ENCODE results near the gene NRG3. TPM values are rescaled to one million over a fixed set of nuclear protein-coding genes. Genes with fewer than 3 reads are reported as not detected.

The NRG3 gene
- total RNA-seq, 2 experiments from 2014 or later: not detected

GRCh38 chr10:82551506-82551905, 676.5 kb downstream of the NRG3 start:
- H3K9me3 ChIP-seq (ENCODE audit: low read length): no peaks in the 10 kb centered on the region
- no peak overlapping the region for H3K27ac ChIP-seq (ENCODE audit: low read depth, low read length, poor library complexity, severe bottlenecking)
- no peaks in the 10 kb centered on the region for H3K79me2 ChIP-seq (ENCODE audit: insufficient read depth, low read depth, low read length)
- POLR2A ChIA-PET: no interaction called here
- H2AFZ ChIP-seq (ENCODE audit: low read length): no peak overlapping the region
- DNase-seq (ENCODE audit: low spot score): no peak
- CTCF ChIA-PET (ENCODE audit: unreplicated experiment): no interaction called here
- no TSS peak for BruUV-seq (replicated peaks)
- no peaks in the 10 kb centered on the region for H3K36me3 ChIP-seq (ENCODE audit: insufficient read depth, low read length)
- no peaks in the 10 kb centered on the region for H3K4me1 ChIP-seq (ENCODE audit: insufficient read depth, low read length, poor library complexity, severe bottlenecking)
- H3K4me3 ChIP-seq (ENCODE audit: low read depth, low read length, poor library complexity, severe bottlenecking): no peak overlapping the region
- H3K9me2 ChIP-seq (ENCODE audit: insufficient read depth, low read length): no peaks in the 10 kb centered on the region
- H3K4me2 ChIP-seq (ENCODE audit: low read length): no peak overlapping the region
- intact Hi-C loops (cut with micrococcal nuclease; ENCODE audit: unreplicated experiment): no loop called here
- no peaks in the 10 kb centered on the region for H4K20me1 ChIP-seq (ENCODE audit: insufficient read depth, low read length)
- TF ChIP-seq EZH2phosphoT487 (IDR thresholded peaks at IDR 0.05; ENCODE audit: borderline replicate concordance, low read depth, low read length): no peak
- no peak for TF ChIP-seq CTCF (conservative IDR thresholded peaks at IDR 0.05; ENCODE audit: low read length)

- no TSS peak for BruUV-seq (replicated peaks)
- H3K27ac ChIP-seq (ENCODE audit: low read depth, low read length, poor library complexity, severe bottlenecking): no peak overlapping the region
Measured at GRCh38 chr10:82552267-82552666, 677.3 kb downstream of the NRG3 start.

GRCh38 chr10:82554381-82554780, 679.4 kb downstream of the NRG3 start:
- no TSS peak for BruUV-seq (replicated peaks)
- Histone ChIP-seq H3K4me3 (ENCODE audit: low read depth, low read length, poor library complexity, severe bottlenecking) (no peak overlapping the region), H3K4me1 (ENCODE audit: insufficient read depth, low read length, poor library complexity, severe bottlenecking) (no peaks in the 10 kb centered on the region), H3K4me2 (ENCODE audit: low read length) (no peak overlapping the region), H3K79me2 (ENCODE audit: insufficient read depth, low read depth, low read length) (no peaks in the 10 kb centered on the region), H4K20me1 (ENCODE audit: insufficient read depth, low read length) (no peaks in the 10 kb centered on the region), H3K36me3 (ENCODE audit: insufficient read depth, low read length) (no peaks in the 10 kb centered on the region), H3K9me2 (ENCODE audit: insufficient read depth, low read length) (no peaks in the 10 kb centered on the region), H2AFZ (ENCODE audit: low read length) (no peak overlapping the region), H3K9me3 (ENCODE audit: low read length) (no peaks in the 10 kb centered on the region), H3K27ac (ENCODE audit: low read depth, low read length, poor library complexity, severe bottlenecking) (no peak overlapping the region)
- intact Hi-C loops (cut with micrococcal nuclease; ENCODE audit: unreplicated experiment): no loop called here
- TF ChIP-seq CTCF (conservative IDR thresholded peaks at IDR 0.05; ENCODE audit: low read length) (no peak), EZH2phosphoT487 (IDR thresholded peaks at IDR 0.05; ENCODE audit: borderline replicate concordance, low read depth, low read length) (no peak)
- DNase-seq (ENCODE audit: low spot score): no peak
- CTCF ChIA-PET (ENCODE audit: unreplicated experiment): no interaction called here
- POLR2A ChIA-PET: interaction anchor here (0.6 to 0.9 kb wide), 2 partner anchors 76 to 401 kb away, joined by 3 to 4 read pairs; no protein-coding TSS in a partner anchor

More at GRCh38 chr10:82552267-82552666, 677.3 kb downstream of the NRG3 start:
- Histone ChIP-seq H3K4me3 (ENCODE audit: low read depth, low read length, poor library complexity, severe bottlenecking) (no peak overlapping the region), H3K4me2 (ENCODE audit: low read length) (no peak overlapping the region), H3K4me1 (ENCODE audit: insufficient read depth, low read length, poor library complexity, severe bottlenecking) (no peaks in the 10 kb centered on the region), H2AFZ (ENCODE audit: low read length) (no peak overlapping the region), H4K20me1 (ENCODE audit: insufficient read depth, low read length) (no peaks in the 10 kb centered on the region), H3K36me3 (ENCODE audit: insufficient read depth, low read length) (no peaks in the 10 kb centered on the region), H3K9me3 (ENCODE audit: low read length) (no peaks in the 10 kb centered on the region), H3K9me2 (ENCODE audit: insufficient read depth, low read length) (no peaks in the 10 kb centered on the region), H3K79me2 (ENCODE audit: insufficient read depth, low read depth, low read length) (no peaks in the 10 kb centered on the region)
- TF ChIP-seq CTCF (conservative IDR thresholded peaks at IDR 0.05; ENCODE audit: low read length) (no peak), EZH2phosphoT487 (IDR thresholded peaks at IDR 0.05; ENCODE audit: borderline replicate concordance, low read depth, low read length) (no peak)
- intact Hi-C loops (cut with micrococcal nuclease; ENCODE audit: unreplicated experiment): no loop called here
- CTCF ChIA-PET (ENCODE audit: unreplicated experiment): no interaction called here
- no peak for DNase-seq (ENCODE audit: low spot score)
- POLR2A ChIA-PET: no interaction called here
